Measurements from ENCODE around the gene B4GALT6.

The B4GALT6 gene

GRCh38 chr18:31683968-31684278 lies 458 bp downstream of the B4GALT6 start:
- Histone ChIP-seq H3K4me3 (ENCODE audit: low read length, poor library complexity, severe bottlenecking) (peak overlapping the region; percentile 93), H2AFZ (ENCODE audit: low read length) (no peak overlapping the region; the same call in 1 of the 2 replicates), H3K4me1 (ENCODE audit: insufficient read depth, low read length, poor library complexity, severe bottlenecking) (peaks cover 83% of the 10 kb centered on the region), H3K36me3 (ENCODE audit: insufficient read depth, low read length) (no peaks in the 10 kb centered on the region), H3K9me2 (replicated peaks; ENCODE audit: low read depth, low read length) (no peaks in the 10 kb centered on the region), H3K9me3 (ENCODE audit: insufficient read depth, low read depth, low read length) (no peaks in the 10 kb centered on the region), H3K27me3 (ENCODE audit: insufficient read depth, low read length, poor library complexity, severe bottlenecking) (no peaks in the 10 kb centered on the region), H3K4me2 (ENCODE audit: low read depth, low read length, poor library complexity, severe bottlenecking) (peak overlapping the region; percentile 93), H3K79me2 (ENCODE audit: insufficient read depth, low read length) (peaks cover 72% of the 10 kb centered on the region), H3F3A (ENCODE audit: low read depth) (peaks cover 34% of the 10 kb centered on the region; the same call in 1 of the 2 replicates), H4K20me1 (ENCODE audit: insufficient read depth, low read length, poor library complexity, severe bottlenecking) (peaks cover 47% of the 10 kb centered on the region), H3K9ac (ENCODE audit: low read depth, low read length, poor library complexity, severe bottlenecking) (peak overlapping the region; percentile 87)
- TF ChIP-seq CTCF (conservative IDR thresholded peaks at IDR 0.05; ENCODE audit: low read length) (no peak), EZH2phosphoT487 (IDR thresholded peaks at IDR 0.05; ENCODE audit: borderline replicate concordance) (no peak)

- Histone ChIP-seq H3K36me3 (ENCODE audit: insufficient read depth, low read length) (no peaks in the 10 kb centered on the region), H3K79me2 (ENCODE audit: insufficient read depth, low read length) (peaks cover 80% of the 10 kb centered on the region), H3K4me3 (ENCODE audit: low read length, poor library complexity, severe bottlenecking) (peak overlapping the region; percentile 93)
Observed at GRCh38 chr18:31683106-31683505, 1.3 kb downstream of the B4GALT6 start.

GRCh38 chr18:31680831-31681568 lies 3.4 kb downstream of the B4GALT6 start:
- TF ChIP-seq CTCF (conservative IDR thresholded peaks at IDR 0.05; ENCODE audit: low read length) (peak; percentile 65), EZH2phosphoT487 (IDR thresholded peaks at IDR 0.05; ENCODE audit: borderline replicate concordance) (no peak)
- H3K9me2 ChIP-seq (replicated peaks; ENCODE audit: low read depth, low read length) = no peaks in the 10 kb centered on the region
- H4K20me1 ChIP-seq (ENCODE audit: insufficient read depth, low read length, poor library complexity, severe bottlenecking) = peaks cover 69% of the 10 kb centered on the region
- H3F3A ChIP-seq (ENCODE audit: low read depth) = peaks cover 12% of the 10 kb centered on the region; the same call in 1 of the 2 replicates
- no peaks in the 10 kb centered on the region for H3K36me3 ChIP-seq (ENCODE audit: insufficient read depth, low read length)
- H3K4me1 ChIP-seq (ENCODE audit: insufficient read depth, low read length, poor library complexity, severe bottlenecking) = peaks cover 86% of the 10 kb centered on the region
- peaks cover 91% of the 10 kb centered on the region for H3K79me2 ChIP-seq (ENCODE audit: insufficient read depth, low read length)
- no peak overlapping the region for H2AFZ ChIP-seq (ENCODE audit: low read length)
- H3K27me3 ChIP-seq (ENCODE audit: insufficient read depth, low read length, poor library complexity, severe bottlenecking) = no peaks in the 10 kb centered on the region
- peak overlapping the region; percentile 87 for H3K9ac ChIP-seq (ENCODE audit: low read depth, low read length, poor library complexity, severe bottlenecking)
- no peaks in the 10 kb centered on the region for H3K9me3 ChIP-seq (ENCODE audit: insufficient read depth, low read depth, low read length)
- H3K4me3 ChIP-seq (ENCODE audit: low read length, poor library complexity, severe bottlenecking) = peak overlapping the region; percentile 93
- peak overlapping the region; percentile 93 for H3K4me2 ChIP-seq (ENCODE audit: low read depth, low read length, poor library complexity, severe bottlenecking)

More at GRCh38 chr18:31683106-31683505, 1.3 kb downstream of the B4GALT6 start:
- Histone ChIP-seq H2AFZ (ENCODE audit: low read length) (no peak overlapping the region), H4K20me1 (ENCODE audit: insufficient read depth, low read length, poor library complexity, severe bottlenecking) (peaks cover 50% of the 10 kb centered on the region), H3F3A (ENCODE audit: low read depth) (peaks cover 29% of the 10 kb centered on the region; the same call in 1 of the 2 replicates), H3K9me2 (replicated peaks; ENCODE audit: low read depth, low read length) (no peaks in the 10 kb centered on the region), H3K9me3 (ENCODE audit: insufficient read depth, low read depth, low read length) (no peaks in the 10 kb centered on the region), H3K9ac (ENCODE audit: low read depth, low read length, poor library complexity, severe bottlenecking) (peak overlapping the region; percentile 87), H3K4me2 (ENCODE audit: low read depth, low read length, poor library complexity, severe bottlenecking) (peak overlapping the region; percentile 93), H3K4me1 (ENCODE audit: insufficient read depth, low read length, poor library complexity, severe bottlenecking) (peaks cover 86% of the 10 kb centered on the region), H3K27me3 (ENCODE audit: insufficient read depth, low read length, poor library complexity, severe bottlenecking) (no peaks in the 10 kb centered on the region)
- no peak for TF ChIP-seq EZH2phosphoT487 (IDR thresholded peaks at IDR 0.05; ENCODE audit: borderline replicate concordance)
- TF ChIP-seq CTCF (conservative IDR thresholded peaks at IDR 0.05; ENCODE audit: low read length) = no peak
